GM19351 (cell line): ENCODE measurements around the gene SIX5.
"Not testable (repeated sequence)": the region's sequence is repeated elsewhere in the genome, so short reads cannot be mapped to it uniquely, and the experiment has no call there.

Experiments used
- ATAC-seq: cut with Tn5 transposase; IDR thresholded peaks from one replicate; pipeline ENCODE4 v1.9.1; 2021; ENCODE audit warnings: mild to moderate bottlenecking, moderate library complexity; ENCODE audit not compliant: unreplicated experiment

The SIX5 gene

DNA sequence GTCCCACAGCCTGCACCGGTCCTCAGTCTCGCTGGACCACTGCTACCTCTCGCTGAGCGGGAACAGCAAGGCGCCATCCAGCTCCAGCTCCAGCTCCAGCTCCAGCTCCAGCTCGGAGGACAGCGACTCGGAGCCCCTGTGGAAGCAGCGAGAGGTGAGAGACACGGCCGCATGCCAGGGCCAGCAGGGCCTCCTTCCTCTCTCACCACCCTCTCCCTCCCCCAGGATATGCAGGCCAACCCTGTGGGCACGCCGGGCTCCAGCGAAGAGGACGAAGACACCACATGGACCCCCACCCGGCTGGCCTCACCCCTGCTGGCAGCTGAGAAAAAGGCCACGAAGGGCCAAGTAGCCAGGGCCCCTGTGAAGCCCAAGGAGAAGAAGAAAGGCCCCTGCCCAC lies 7.3 kb downstream of the SIX5 start:
- no peak for ATAC-seq

GRCh38 chr19:45758921-45759320 lies 10.1 kb downstream of the SIX5 start:
- no peak for ATAC-seq

DNA sequence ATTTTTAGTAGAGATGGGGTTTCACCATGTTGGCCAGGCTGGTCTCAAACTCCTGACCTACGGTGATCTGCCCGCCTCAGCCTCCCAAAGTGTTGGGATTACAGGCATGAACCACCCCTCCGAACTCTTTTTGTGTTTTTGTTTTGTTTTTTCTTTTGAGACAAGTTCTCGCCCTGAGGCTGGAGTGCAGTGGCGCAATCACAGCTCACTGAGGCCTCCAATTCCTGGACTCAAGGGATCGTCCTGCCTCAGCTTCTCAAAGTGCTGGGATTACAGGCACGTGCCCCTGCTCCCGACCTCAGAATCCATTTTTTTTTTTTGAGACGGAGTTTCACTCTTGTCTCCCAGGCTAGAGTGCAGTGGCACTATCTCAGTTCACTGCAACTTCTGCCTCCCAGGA lies 11.4 kb downstream of the SIX5 start:
- ATAC-seq: no peak

DNA sequence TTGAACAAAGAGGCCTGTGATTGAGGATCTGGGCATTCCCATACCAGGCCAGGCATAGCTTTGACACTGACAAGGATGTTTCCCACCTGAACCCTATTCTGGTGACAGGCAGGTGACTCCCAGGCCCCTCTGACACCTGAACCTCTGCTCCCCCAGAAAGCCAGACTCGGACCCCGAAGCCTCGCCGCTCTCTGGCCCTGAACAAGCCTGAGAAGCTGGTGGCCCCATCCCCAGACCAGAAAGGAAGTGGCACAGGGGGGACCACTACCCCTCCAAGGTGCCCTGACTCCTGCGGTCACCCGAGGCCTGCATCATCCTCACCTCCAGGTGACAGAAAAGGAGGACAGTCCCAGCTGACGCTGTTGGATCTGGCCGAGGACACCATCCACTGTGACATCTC lies 14.7 kb downstream of the SIX5 start:
- ATAC-seq: no peak

- no peak for ATAC-seq
These were observed 15.5 kb downstream of the SIX5 start for GRCh38 chr19:45753548-45753947.

DNA sequence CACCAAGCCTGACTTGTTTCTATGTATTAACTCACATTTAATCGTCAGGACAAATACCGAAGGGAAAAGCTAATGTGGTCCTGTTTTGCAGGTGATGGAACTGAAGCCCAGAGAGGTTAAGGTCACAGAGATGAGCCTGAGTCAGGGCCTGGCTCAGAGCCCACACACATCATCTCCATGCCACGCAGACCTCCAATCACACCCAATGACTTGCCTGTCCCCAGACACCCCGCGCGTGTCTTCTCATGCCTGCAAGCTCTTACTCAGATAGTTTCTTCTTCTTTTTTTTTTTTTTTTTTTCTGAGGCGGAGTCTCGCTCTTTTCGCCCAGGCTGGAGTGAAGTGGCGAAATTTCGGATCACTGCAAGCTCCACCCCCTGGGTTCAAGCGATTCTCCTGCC lies 16.4 kb downstream of the SIX5 start:
- no peak for ATAC-seq

DNA sequence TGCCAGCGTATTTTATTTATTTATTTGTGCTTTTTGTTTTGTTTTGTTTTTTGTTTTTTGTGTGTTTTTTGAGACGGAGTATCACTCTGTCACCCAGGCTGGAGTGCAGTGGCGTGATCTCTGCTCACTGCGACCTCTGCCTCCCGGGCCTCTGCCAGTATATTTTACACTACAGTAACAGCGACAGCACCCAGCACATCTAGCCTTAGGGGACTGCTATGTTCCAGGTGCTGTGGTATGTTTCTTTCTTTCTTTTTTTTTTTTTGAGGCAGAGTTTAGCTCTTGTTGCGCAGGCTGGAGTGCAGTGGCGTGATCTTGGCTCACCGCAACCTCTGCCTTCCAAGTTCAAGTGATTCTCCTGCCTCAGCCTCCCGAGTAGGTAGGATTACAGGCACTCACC lies 17.6 kb downstream of the SIX5 start:
- ATAC-seq: not testable (repeated sequence)

DNA sequence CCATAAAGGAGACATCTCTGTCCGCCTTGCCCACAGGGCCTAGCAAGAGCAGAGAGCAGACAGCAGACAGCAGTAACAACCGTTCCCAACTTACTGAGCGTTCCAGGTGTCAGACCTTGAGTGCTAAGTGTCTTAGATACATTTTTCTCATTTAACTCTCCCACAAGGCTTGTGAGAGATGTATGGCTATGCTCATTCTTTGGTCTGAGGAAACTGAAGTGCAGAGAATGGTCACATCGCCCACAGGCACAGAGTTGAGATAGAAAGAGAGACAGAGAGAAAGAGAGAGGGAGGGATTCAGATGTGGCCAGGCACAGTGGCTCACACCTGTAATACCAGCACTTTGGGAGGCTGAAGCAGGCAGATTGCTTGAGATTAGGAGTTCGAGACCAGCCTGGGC lies 21.5 kb downstream of the SIX5 start:
- ATAC-seq: no peak

DNA sequence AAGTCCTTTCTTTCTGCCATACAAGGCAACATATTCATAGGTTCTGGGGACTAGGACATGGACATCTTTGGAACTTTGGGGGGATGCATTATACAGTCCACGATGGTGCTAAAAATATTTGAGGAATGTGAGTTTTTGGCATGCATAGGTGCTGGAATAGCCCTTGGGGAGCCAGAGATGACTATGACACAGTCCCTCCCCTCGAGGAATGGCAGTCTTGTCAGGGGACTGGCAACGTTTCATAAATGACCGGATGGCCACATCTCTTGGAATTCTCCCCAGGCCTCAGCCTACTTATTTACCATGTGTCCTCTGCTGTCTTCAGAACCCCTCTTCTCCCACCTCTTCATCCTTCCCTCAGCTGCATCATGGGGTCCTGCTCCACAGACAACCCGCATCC lies 22.2 kb downstream of the SIX5 start:
- ATAC-seq: no peak

GRCh38 chr19:45745606-45746005 lies 23.4 kb downstream of the SIX5 start:
- no peak for ATAC-seq

DNA sequence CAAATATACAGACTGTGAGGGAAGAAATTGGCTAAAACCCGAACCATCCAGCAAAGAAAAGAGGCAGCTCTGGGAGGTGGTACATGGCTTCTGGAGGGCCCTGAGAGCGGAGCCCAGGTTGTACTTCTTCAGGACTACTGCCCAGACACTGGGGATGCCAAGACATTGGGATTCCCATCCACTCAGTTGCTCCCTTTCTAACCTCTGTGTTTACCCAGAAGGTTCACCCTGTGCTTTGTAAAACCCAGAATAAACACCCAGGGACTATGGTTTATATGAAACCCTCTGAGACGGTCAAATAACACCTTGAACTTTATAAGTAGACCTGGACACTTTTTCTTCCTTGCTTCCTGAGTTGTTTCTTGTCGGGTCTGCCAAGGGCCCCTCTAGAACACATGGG lies 26.1 kb downstream of the SIX5 start:
- no peak for ATAC-seq

- ATAC-seq: no peak
These were observed 29.3 kb downstream of the SIX5 start for GRCh38 chr19:45739498-45740439.

DNA sequence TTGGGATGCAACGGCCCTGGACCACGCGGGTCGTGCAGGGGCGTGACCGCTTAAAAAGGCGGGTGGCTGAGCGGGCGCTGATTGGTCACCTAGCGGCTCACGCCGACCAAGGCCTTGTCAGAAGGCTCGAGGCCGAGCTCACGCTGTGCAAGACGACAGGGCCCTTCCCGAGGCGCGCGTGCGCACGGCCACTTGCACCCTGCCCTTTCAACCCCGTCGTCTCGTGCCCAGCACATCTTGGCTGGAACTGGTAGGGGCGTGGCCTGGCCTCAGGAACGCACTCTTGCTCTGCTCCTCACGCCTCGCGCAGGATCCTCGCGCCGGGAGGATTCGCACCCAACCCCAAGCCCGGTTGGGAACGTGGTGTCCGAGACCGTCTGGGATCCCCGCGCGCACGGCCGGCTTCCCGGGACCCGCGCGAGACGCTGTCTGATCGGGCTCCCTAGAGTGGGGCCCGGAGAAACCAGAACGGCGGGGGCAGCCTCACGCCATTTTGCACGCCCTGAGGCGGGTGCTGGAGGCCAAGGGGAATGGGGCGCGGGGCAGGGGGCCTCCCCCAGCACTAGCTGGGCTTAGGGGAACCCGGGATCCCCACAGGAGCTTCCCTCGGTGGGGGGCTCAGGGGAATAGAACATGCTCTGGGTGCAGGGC lies 35.8 kb downstream of the SIX5 start, which contains the start of gene MEIOSIN:
TSS of gene MEIOSIN (plus strand) at position 280 of the 651 bp plus-strand sequence. CDS start 1,938 bp downstream, outside the sequence.
- ATAC-seq: no peak

DNA sequence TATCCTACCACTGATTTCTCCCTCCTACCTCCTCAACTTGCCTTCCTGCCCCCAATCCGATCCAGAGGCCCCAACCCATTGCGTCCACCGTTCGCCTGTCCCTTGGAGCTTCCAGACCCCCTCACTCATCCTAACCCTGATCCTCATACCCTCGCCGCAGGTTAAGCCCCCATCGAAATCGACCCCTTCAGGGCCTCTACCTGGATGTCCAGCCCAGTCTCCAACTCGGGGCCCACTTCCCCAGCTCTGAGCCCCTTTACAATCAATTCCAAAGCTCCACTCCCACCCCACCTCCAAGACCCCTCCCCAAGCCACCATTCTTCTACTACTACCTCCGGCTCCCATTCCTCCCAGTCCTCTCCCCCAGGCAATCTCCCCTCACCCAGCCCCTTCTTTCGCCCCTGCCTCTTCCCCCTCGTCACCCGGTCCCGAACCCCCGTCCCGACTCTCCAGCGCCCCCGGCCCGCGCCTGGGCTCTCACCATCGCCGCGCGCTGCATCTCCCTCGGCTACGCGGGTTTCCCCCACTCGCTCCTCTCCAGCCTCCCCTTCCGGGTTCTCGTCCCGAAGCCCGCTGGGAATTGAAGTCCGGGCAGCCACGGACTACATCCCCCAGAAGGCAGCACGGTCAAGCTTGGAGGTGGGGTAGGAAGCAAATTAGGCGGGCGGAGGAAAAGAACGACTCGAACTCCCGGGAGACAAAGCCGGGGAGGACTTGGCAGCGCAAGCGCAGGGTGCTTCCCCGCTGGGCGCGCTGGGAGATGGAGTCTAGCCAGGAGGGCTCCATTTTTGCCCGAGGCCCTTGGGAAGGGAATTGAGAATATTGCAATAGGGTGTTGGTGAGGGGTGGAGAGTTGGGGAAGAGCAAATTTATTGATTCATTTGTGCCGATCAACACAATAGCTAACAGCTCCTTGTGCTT lies 38.4 kb downstream of the SIX5 start, which contains the start of gene FBXO46:
TSS of gene FBXO46 (minus strand) at position 529 of the 921 bp plus-strand sequence. CDS start 17,401 bp downstream, outside the sequence.
- peak; percentile 97 for ATAC-seq

- ATAC-seq: no peak
These were observed 39.2 kb downstream of the SIX5 start for GRCh38 chr19:45729800-45730290.

DNA sequence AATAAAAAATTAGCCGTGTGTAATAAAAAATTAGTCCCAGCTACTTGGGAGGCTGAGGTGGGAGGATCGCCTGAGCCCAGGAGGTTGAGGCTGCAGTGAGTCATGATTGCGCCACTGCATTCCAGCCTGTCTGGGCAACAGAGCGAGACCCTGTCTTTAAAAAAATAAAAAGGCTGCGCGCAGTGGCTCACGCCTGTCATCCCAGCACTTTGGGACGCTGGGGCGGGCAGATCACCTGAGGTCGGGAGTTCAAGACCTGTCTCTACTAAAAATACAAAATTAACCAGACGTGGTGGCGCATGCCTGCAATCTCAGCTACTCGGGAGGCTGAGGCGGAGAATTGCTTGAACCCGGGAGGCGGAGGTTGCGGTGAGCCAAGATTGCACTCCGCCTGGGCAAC lies 40.4 kb downstream of the SIX5 start:
- not testable (repeated sequence) for ATAC-seq

GRCh38 chr19:45720065-45720464 lies 49.0 kb downstream of the SIX5 start:
- ATAC-seq: not testable (repeated sequence)

- ATAC-seq: no peak
These were observed 50.9 kb downstream of the SIX5 start for GRCh38 chr19:45717983-45718650.

DNA sequence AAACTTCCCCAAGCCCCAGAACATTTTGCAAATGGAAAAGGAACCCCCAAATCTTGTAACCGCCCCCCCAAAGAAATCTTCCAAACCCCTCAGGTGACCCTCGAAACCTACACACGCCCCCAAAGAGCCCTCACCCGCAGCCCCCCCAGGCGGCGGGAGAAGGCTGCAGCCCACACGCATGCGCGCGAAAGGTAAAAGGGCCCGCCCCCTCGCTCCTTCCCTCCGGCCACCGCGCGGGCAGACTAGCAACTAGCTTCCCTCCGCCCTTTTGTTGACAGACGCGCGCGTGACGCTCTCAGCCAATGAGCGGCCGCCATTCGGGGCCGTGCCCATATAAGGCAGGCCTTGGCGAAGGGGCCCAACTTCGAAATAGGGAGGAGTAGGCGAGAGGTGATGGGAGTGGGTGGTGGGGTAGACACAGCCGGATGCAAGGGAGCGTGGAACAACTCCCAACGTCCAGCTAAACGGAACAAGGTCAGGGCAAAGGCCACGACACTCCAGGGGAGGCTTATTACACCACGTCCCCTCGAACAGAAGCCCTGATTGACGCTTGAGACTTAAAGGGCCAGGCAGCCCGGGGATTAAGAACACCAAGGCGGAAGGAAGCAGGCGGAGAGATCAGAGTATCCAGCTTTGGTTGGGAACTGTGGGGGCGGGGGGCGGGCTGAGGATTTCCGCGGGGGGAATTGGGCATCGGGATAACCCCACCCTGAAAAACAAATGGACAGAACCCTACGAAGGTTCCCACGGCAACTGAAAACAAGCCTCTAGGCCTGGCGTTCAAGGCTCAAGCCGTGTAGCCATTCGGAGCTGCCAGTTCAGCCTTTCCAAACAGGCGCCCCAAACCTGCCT lies 51.7 kb downstream of the SIX5 start:
- ATAC-seq: peak; percentile 91
